RWPE2 (cell line): ENCODE results near the gene TELO2.

ENCODE experiments used
- ATAC-seq: fragments of 200-7000 bp; cut with Tn5 transposase; 3 replicates; pipeline ENCODE4 v1.9.1; 2021; ENCODE audit warnings: low read depth
- DNase-seq: peaks from one replicate; pipeline ENCODE4 v3.0.0-alpha.2; 2020; ENCODE audit warnings: low spot score
- H3K27ac ChIP-seq: fragments of 450-650 bp; 2 replicates; pipeline ENCODE4 v1.5.1; 2017; ENCODE audit warnings: mild to moderate bottlenecking; ENCODE audit not compliant: poor library complexity, severe bottlenecking
- H3K27me3 ChIP-seq: fragments of 250-450 bp; sonication (Bioruptor Pico); 2 replicates; pipeline ENCODE4 v1.5.1; 2021; ENCODE audit warnings: mild to moderate bottlenecking, moderate library complexity; ENCODE audit not compliant: insufficient read depth, poor library complexity, severe bottlenecking
- H3K36me3 ChIP-seq: fragments of 250-450 bp; sonication (Bioruptor Pico); 2 replicates; pipeline ENCODE4 v1.5.1; 2020; ENCODE audit warnings: low read depth, mild to moderate bottlenecking, moderate library complexity
- H3K4me1 ChIP-seq: fragments of 250-450 bp; sonication (Bioruptor Pico); 2 replicates; pipeline ENCODE4 v1.5.1; 2021; ENCODE audit warnings: mild to moderate bottlenecking, moderate library complexity; ENCODE audit not compliant: insufficient read depth, poor library complexity, severe bottlenecking
- H3K4me3 ChIP-seq: fragments of 250-450 bp; sonication (Bioruptor Pico); 2 replicates; pipeline ENCODE4 v1.5.1; 2021; ENCODE audit warnings: mild to moderate bottlenecking, moderate library complexity; ENCODE audit not compliant: severe bottlenecking
- H3K9me3 ChIP-seq: fragments of 250-450 bp; sonication (Bioruptor Pico); 2 replicates; pipeline ENCODE4 v1.5.1; 2021; ENCODE audit warnings: mild to moderate bottlenecking, moderate library complexity; ENCODE audit not compliant: severe bottlenecking
- TF ChIP-seq, protein P1 (sequence below): fragments of 450-650 bp; IDR thresholded peaks from one replicate; pipeline ENCODE4 v1.5.1; 2017; ENCODE audit warnings: mild to moderate bottlenecking, moderate library complexity; ENCODE audit not compliant: poor library complexity, severe bottlenecking

The TELO2 gene

DNA sequence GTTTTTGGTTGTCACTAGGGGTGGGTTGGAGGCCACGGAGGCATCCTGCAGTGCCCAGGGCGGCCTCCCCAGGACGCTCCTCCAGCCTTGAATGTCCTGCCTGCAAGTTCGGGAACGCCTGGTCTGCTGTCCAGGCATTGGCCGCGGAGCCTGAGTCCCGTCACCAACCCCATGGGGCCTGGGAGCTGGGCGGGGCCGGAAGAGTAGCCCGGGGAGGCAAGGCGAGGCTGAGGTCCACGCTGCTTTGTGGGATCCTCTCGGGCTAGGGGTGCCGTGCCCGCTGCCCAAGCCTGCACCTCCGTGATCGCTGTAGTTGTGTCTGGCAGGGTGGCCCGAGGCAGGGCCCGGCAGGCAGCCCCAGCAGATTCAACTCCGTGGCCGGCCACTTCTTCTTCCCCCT, 12.8 kb downstream of the TELO2 start:
- peaks cover 24% of the 10 kb centered on the region for H3K36me3 ChIP-seq

DNA sequence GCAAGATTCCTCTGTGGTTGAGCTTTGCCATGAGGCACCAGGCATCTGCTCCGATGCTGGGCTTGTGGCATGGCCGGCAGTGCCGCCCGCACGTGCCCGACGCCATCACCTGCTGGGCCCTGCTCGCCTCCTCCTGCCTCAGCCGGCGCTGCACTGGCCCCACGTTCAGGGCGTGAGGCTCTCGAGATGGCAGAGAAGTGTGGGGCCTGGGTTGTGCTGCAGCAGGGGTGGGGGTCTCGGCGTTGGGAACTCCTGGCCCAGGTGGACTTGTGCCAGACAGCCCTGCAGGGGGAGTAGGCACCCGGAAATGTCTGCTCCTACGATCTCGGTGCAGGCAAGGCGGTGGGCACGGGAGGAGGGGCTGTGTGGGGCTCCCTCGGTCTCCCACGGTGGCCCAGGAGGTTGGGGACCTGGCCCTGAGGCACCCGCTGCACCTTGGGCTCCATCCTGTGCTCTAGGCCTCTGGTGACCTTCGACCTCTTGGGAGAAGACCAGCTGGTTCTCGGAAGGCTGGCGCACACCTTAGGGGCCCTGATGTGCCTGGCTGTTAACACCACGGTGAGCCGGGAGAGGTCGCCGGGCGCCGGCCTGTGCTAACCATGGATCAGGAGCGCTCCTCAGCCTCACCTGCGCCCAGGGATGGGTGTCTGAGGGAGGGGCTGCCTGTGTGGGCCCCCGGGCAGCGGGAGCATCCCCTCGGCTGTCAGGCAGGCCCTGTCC, 13.5 kb downstream of the TELO2 start:
- TF ChIP-seq, protein P1, sequence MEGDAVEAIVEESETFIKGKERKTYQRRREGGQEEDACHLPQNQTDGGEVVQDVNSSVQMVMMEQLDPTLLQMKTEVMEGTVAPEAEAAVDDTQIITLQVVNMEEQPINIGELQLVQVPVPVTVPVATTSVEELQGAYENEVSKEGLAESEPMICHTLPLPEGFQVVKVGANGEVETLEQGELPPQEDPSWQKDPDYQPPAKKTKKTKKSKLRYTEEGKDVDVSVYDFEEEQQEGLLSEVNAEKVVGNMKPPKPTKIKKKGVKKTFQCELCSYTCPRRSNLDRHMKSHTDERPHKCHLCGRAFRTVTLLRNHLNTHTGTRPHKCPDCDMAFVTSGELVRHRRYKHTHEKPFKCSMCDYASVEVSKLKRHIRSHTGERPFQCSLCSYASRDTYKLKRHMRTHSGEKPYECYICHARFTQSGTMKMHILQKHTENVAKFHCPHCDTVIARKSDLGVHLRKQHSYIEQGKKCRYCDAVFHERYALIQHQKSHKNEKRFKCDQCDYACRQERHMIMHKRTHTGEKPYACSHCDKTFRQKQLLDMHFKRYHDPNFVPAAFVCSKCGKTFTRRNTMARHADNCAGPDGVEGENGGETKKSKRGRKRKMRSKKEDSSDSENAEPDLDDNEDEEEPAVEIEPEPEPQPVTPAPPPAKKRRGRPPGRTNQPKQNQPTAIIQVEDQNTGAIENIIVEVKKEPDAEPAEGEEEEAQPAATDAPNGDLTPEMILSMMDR = no peak
- DNase-seq = no peak
- Histone ChIP-seq H3K27me3 (no peaks in the 10 kb centered on the region), H3K4me1 (no peaks in the 10 kb centered on the region), H3K36me3 (peaks cover 16% of the 10 kb centered on the region), H3K4me3 (no peak overlapping the region), H3K9me3 (no peaks in the 10 kb centered on the region), H3K27ac (no peak overlapping the region)
- ATAC-seq = no peak

More for the DNA sequence above, 12.8 kb downstream of the TELO2 start:
- ATAC-seq (no peak), DNase-seq (peak; percentile 59)
- H3K9me3 ChIP-seq = no peaks in the 10 kb centered on the region
- H3K4me3 ChIP-seq = no peak overlapping the region
- no peaks in the 10 kb centered on the region for H3K4me1 ChIP-seq
- no peak overlapping the region for H3K27ac ChIP-seq
- TF ChIP-seq, protein P1 = no peak
- H3K27me3 ChIP-seq = no peaks in the 10 kb centered on the region

DNA sequence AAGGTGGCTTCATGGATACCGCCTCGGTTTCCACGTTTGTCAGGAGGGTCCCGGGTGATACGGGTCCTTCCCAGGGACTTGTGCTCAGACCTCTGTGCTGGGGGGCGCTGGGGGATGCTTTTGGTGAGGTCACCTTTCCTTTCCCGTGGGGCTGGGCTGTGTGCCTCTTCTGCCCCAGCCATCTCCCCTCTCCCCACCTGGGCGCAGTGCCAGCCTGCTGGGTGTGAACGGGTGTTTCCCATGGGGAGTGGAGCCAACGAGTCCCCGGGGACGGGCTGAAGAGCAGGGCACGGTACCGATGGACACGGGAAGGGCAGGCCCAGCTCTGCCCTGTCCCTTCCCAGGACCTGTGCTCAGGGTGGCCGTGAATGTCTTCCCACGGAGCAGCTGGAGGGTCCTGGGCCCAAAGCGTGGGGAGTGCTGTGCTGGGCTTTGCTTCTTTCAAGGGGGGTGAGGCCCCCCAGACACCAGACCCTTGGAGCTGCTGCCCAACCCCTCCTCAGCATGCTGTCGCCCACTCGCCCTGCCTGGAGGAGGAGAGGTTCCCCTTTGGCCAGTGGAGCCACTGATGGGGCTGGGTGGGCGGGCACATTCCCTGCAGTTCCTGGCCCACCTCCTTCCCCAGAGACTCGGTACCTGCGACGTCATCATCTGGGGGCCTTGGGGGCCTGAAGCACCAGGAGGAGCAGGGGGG, 15.5 kb downstream of the TELO2 start:
- TF ChIP-seq, protein P1 = no peak
- no peaks in the 10 kb centered on the region for H3K9me3 ChIP-seq
- no peak for ATAC-seq
- no peak overlapping the region for H3K27ac ChIP-seq
- H3K4me1 ChIP-seq = no peaks in the 10 kb centered on the region
- H3K27me3 ChIP-seq = no peaks in the 10 kb centered on the region
- H3K36me3 ChIP-seq = no peaks in the 10 kb centered on the region; the same call in 1 of the 2 replicates
- H3K4me3 ChIP-seq = no peak overlapping the region
- no peak for DNase-seq

DNA sequence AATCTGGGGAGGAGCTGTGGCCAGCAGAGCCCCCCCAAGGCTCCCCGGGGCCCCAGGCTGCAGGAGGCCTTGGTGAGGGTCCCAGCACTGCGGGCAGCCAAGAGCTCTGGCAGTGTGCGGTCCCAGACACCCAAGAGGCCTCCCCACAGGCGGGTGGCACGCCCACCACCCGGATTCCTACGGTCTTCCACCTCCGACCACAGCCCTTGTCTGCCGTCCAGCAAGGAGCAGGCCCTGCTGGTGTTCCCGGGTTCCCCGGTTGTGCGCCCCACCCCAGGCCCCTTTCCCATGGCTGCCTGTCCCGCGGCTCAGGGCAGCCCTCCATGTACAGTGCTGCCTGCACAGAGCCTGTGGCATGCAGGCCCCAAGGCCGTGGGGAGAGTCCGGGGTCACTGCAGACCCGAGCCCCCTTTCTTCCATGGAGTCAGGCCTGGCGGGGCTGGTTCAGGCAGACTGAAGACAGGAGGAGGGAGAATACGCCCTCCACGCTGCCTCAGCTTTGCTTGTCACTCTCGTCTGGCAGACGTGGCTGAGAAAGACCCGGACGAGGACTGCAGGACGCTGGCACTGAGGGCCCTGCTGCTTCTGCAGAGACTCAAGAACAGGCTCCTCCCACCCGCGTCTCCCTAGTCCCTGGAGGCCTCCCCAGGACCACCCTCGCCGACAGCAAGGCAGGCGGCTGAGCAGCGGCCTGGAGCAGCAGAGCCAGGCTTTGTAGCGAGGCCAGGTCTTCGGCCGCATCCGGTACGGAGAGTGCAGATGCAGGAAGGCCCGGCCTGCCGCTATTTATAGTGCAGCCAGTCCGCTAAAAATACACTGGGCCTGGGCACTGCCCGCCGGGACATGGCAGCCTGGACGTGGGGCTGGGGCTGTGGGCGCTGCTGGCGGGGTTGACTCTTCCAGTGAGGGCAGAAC, 16.4 kb downstream of the TELO2 start:
- Histone ChIP-seq H3K4me1 (no peaks in the 10 kb centered on the region), H3K9me3 (peaks cover 4% of the 10 kb centered on the region), H3K27ac (no peak overlapping the region), H3K27me3 (no peaks in the 10 kb centered on the region), H3K36me3 (no peaks in the 10 kb centered on the region), H3K4me3 (no peak overlapping the region)
- DNase-seq (no peak), ATAC-seq (no peak)
- TF ChIP-seq, protein P1 = no peak
